Activated T-cell treated with anti-CD3 and anti-CD28 coated beads, Interleukin-2, amount 50 U/mL, for 72 hours (primary cell): Measurements from ENCODE around the gene ALPL. TPM values are rescaled to one million over a fixed set of nuclear protein-coding genes. Genes with fewer than 3 reads are reported as not detected.

Experiments
- ATAC-seq, 2 donors: fragments of 150-1000 bp; cut with Tn5 transposase; replicated peaks in 1 of 2; 2 replicates each; pipeline ENCODE4 v1.10.0; 2021; ENCODE audit warnings: moderate library complexity in 2 of 2, mild to moderate bottlenecking in 1 of 2
- DNase-seq, 2 donors: peaks; one replicate each; pipeline ENCODE4 v3.0.0; 2021 to 2022; ENCODE audit warnings: mixed read lengths in 1 of 2
- H3K27ac Mint-ChIP-seq: one replicate; pipeline ENCODE4 v1.8.0; 2022; ENCODE audit warnings: mild to moderate bottlenecking, moderate library complexity, mixed read lengths
- H3K27me3 Mint-ChIP-seq: one replicate; pipeline ENCODE4 v1.8.0; 2022; ENCODE audit warnings: low read depth, mixed read lengths
- H3K36me3 Mint-ChIP-seq, 2 donors: one replicate each; pipeline ENCODE4 v1.8.0; 2022; ENCODE audit warnings: mixed read lengths in 2 of 2, mild to moderate bottlenecking in 1 of 2; ENCODE audit not compliant: insufficient read depth in 2 of 2
- H3K4me1 Mint-ChIP-seq: one replicate; pipeline ENCODE4 v1.8.0; 2022; ENCODE audit warnings: low read depth, mixed read lengths
- H3K4me3 Mint-ChIP-seq, 2 donors: one replicate each; pipeline ENCODE4 v1.8.0; 2022; ENCODE audit warnings: mild to moderate bottlenecking in 2 of 2, mixed read lengths in 2 of 2, moderate library complexity in 2 of 2
- H3K9me3 Mint-ChIP-seq, 2 donors: one replicate each; pipeline ENCODE4 v1.8.0; 2022; ENCODE audit warnings: mixed read lengths in 2 of 2
- total RNA-seq, 2 donors: library from RNA; stranded (reverse); gene quantifications; one replicate each; pipeline ENCODE4 v1.2.3, GENCODE V29; 2022

The ALPL gene
- total RNA-seq, 2 donors from 2014 or later: 0.23 TPM; not detected in 1

- Mint-ChIP-seq H3K36me3 (no peaks in the 10 kb centered on the region), H3K4me1 (no peaks in the 10 kb centered on the region), H3K4me3 (no peak overlapping the region), H3K27ac (no peak overlapping the region), H3K9me3 (no peaks in the 10 kb centered on the region), H3K27me3 (peaks cover 9% of the 10 kb centered on the region)
- no peak for ATAC-seq
- DNase-seq: no peak
These were observed 13.9 kb upstream of the ALPL start for GRCh38 chr1:21495225-21495820.

- Mint-ChIP-seq H3K27me3 (peaks cover 9% of the 10 kb centered on the region), H3K4me1 (no peaks in the 10 kb centered on the region), H3K36me3 (no peaks in the 10 kb centered on the region), H3K27ac (no peak overlapping the region), H3K4me3 (no peak overlapping the region), H3K9me3 (no peaks in the 10 kb centered on the region)
- ATAC-seq (no peak), DNase-seq (no peak)
These were observed 13.2 kb upstream of the ALPL start for GRCh38 chr1:21496063-21496462.

- no peaks in the 10 kb centered on the region for H3K4me1 Mint-ChIP-seq
- H3K4me3 Mint-ChIP-seq: no peak overlapping the region
- H3K36me3 Mint-ChIP-seq: no peaks in the 10 kb centered on the region
- no peaks in the 10 kb centered on the region for H3K9me3 Mint-ChIP-seq
- no peak overlapping the region for H3K27ac Mint-ChIP-seq
- no peak for ATAC-seq
- no peak for DNase-seq
- peaks cover 9% of the 10 kb centered on the region for H3K27me3 Mint-ChIP-seq
These were observed 12.3 kb upstream of the ALPL start for GRCh38 chr1:21496886-21497285.

- Mint-ChIP-seq H3K4me3 (no peak overlapping the region), H3K36me3 (no peaks in the 10 kb centered on the region), H3K27ac (no peak overlapping the region), H3K4me1 (no peaks in the 10 kb centered on the region), H3K9me3 (no peaks in the 10 kb centered on the region), H3K27me3 (peaks cover 9% of the 10 kb centered on the region)
- ATAC-seq (no peak), DNase-seq (no peak)
These were observed 11.7 kb upstream of the ALPL start for GRCh38 chr1:21497466-21498061.

GRCh38 chr1:21499283-21499950 is 9.8 kb upstream of the ALPL start:
- Mint-ChIP-seq H3K9me3 (no peaks in the 10 kb centered on the region), H3K27ac (no peak overlapping the region), H3K36me3 (no peaks in the 10 kb centered on the region), H3K4me1 (no peaks in the 10 kb centered on the region), H3K27me3 (peaks cover 9% of the 10 kb centered on the region), H3K4me3 (no peak overlapping the region)
- DNase-seq: no peak
- ATAC-seq: no peak

GRCh38 chr1:21503706-21504377 is 5.4 kb upstream of the ALPL start:
- ATAC-seq (no peak), DNase-seq (no peak)
- Mint-ChIP-seq H3K36me3 (peaks cover 0 to 1% of the 10 kb centered on the region in 2 donors), H3K4me1 (peaks cover 3% of the 10 kb centered on the region), H3K27ac (no peak overlapping the region), H3K27me3 (peaks cover 33% of the 10 kb centered on the region), H3K9me3 (no peaks in the 10 kb centered on the region), H3K4me3 (no peak overlapping the region)

GRCh38 chr1:21506804-21507203 is 2.4 kb upstream of the ALPL start:
- H3K27me3 Mint-ChIP-seq: peaks cover 57% of the 10 kb centered on the region
- H3K9me3 Mint-ChIP-seq: no peaks in the 10 kb centered on the region
- H3K36me3 Mint-ChIP-seq: peaks cover 0 to 2% of the 10 kb centered on the region in 2 donors
- no peak for ATAC-seq
- H3K27ac Mint-ChIP-seq: no peak overlapping the region
- H3K4me3 Mint-ChIP-seq: no peak overlapping the region
- H3K4me1 Mint-ChIP-seq: peaks cover 6% of the 10 kb centered on the region
- DNase-seq: no peak

GRCh38 chr1:21507511-21508270 is 1.5 kb upstream of the ALPL start:
- peaks cover 6% of the 10 kb centered on the region for H3K4me1 Mint-ChIP-seq
- no peak for DNase-seq
- no peak overlapping the region for H3K4me3 Mint-ChIP-seq
- H3K27ac Mint-ChIP-seq: no peak overlapping the region
- ATAC-seq: no peak
- peaks cover 0 to 2% of the 10 kb centered on the region in 2 donors for H3K36me3 Mint-ChIP-seq
- peaks cover 57% of the 10 kb centered on the region for H3K27me3 Mint-ChIP-seq
- H3K9me3 Mint-ChIP-seq: no peaks in the 10 kb centered on the region

GRCh38 chr1:21508580-21509350 is 458 bp upstream of the ALPL start:
- Mint-ChIP-seq H3K36me3 (peaks cover 0 to 2% of the 10 kb centered on the region in 2 donors), H3K27me3 (peaks cover 57% of the 10 kb centered on the region), H3K4me3 (peak overlapping the region; percentile 70), H3K27ac (no peak overlapping the region), H3K4me1 (peaks cover 6% of the 10 kb centered on the region), H3K9me3 (no peaks in the 10 kb centered on the region)
- ATAC-seq (peak; percentile 94 to 97), DNase-seq (peak; percentile 80 to 84)

- no peak overlapping the region for H3K27ac Mint-ChIP-seq
- peaks cover 54% of the 10 kb centered on the region for H3K27me3 Mint-ChIP-seq
- H3K9me3 Mint-ChIP-seq: no peaks in the 10 kb centered on the region
- H3K4me1 Mint-ChIP-seq: peaks cover 6% of the 10 kb centered on the region
- DNase-seq: no peak
- peaks cover 0 to 2% of the 10 kb centered on the region in 2 donors for H3K36me3 Mint-ChIP-seq
- no peak for ATAC-seq
- H3K4me3 Mint-ChIP-seq: no peak overlapping the region
These were observed 880 bp downstream of the ALPL start for GRCh38 chr1:21510113-21510493.

GRCh38 chr1:21510885-21511578 is 1.8 kb downstream of the ALPL start:
- Mint-ChIP-seq H3K4me3 (no peak overlapping the region), H3K36me3 (peaks cover 0 to 2% of the 10 kb centered on the region in 2 donors), H3K27ac (no peak overlapping the region), H3K9me3 (no peaks in the 10 kb centered on the region), H3K27me3 (peaks cover 49% of the 10 kb centered on the region), H3K4me1 (peaks cover 6% of the 10 kb centered on the region)
- DNase-seq (no peak), ATAC-seq (no peak)
